ENCODE data around the gene DIS3L2.
"Not testable (repeated sequence)": the region's sequence is repeated elsewhere in the genome, so short reads cannot be mapped to it uniquely, and the experiment has no call there.

Gene DIS3L2

DNA sequence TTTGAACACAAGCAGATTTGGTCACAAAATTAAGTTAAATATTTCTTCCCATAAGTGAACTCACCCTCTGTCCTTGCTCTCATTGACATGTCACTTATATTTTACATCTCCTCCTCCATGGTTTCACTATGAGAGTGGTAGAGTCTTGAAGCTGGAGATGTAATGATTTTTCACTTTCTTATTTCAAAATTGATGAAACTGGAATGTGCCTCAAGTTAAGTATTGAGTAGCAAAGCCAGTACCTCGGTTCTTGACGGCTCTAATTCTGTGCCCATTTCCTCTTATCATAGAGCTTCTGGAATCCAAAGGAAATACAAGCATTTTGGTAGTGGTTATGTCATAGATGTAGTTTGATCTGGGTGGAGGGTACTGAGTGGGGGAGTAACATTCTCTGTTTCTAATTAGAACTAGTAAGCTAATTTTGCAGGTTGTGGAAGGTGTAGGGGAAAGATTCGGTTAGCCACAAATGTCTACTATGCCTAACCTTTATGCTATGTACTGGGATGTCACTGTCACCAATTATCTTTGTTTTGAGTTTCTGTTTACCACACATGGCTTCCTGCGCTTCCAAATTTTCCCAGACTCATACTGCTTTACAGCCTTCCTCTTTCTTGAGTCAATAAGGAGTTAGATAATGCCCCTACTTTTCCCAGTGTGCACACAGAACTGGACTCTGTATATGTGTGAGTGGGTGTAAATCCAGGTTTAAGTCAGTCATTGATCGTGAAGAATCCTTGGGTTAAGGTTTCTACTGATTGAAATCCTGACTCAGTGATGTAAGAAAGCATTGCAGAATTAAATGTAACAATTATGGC is 96.8 kb downstream of the DIS3L2 start:
- DNase-seq (ENCODE audit: low spot score): no peak

DNA sequence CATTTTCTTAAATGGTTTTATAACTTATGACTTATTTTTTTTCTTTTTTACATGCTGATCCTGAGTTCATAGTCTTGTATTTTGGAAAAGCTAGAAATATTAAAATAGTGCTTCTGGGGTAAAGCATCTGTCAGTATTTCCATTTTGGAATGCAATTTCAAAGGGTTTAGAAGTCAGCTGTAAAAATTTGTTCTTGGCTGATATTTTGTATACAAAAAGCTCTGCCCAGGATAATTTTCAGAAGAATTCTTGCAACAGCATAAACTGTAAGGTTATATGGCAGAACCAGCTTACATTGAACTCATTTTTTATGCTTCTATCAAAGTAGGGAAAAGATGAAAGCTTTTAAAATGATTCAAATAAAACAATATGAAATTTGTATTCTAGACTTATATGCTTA is 97.4 kb downstream of the DIS3L2 start:
- DNase-seq (ENCODE audit: low spot score): no peak

DNA sequence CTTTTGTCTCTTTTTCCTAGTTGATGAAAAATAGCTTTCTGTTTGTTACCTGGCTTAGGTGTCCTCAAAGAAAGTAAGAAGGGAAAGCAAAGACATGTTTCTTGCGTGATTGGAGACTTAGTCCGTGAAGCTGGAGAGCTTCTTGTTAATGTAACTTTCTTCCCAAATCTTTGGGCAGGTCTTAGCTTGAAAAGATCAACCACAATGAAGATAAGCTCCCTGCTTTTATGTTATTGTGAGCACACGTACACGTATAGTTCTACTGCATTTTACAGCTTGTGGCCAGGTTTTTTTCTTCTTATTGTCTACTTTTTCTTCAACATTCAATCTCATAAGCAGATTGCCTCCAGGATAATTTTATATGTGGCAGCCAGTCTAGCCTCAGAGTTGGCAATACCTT is 99.8 kb downstream of the DIS3L2 start:
- DNase-seq (ENCODE audit: low spot score): no peak

DNA sequence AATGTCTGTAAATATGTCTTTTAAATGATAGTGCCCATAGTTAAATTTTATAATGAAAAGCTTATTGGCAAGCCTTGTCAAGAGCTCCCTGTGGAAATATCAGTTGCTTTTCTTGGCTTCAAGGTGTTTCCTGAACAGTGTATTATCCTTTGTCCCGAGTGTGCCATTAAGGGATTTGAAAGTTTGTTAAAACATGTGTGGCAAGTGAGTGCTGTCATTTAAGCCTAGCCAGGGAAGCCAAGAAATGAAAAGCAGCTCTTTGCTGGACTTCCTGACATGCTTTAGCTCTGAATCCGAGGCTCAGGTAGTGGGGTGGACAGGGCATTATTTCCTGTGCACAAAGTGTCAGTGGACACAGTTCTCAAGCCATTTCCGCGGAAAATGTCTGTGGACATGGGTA is 111.5 kb downstream of the DIS3L2 start:
- DNase-seq (ENCODE audit: low spot score): no peak

DNA sequence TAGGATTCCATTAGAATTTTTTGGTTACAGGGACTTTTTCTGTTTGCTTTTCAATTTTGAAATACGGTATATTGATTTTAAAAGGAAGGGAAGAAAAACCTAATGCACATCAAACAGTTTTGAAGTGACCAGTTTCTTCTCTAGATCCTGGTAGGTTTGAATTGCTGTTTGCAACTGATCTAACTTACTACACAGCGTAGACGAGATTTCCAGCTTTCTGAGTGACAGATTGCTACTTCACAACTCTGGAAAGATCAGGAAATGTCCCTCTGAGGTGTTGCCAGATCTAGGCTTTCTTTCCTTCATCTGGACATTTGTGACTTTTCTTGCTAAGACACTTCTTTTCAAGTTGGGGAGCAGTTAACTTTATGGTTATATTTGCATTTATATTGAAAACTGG is 112.2 kb downstream of the DIS3L2 start:
- DNase-seq (ENCODE audit: low spot score): no peak

DNA sequence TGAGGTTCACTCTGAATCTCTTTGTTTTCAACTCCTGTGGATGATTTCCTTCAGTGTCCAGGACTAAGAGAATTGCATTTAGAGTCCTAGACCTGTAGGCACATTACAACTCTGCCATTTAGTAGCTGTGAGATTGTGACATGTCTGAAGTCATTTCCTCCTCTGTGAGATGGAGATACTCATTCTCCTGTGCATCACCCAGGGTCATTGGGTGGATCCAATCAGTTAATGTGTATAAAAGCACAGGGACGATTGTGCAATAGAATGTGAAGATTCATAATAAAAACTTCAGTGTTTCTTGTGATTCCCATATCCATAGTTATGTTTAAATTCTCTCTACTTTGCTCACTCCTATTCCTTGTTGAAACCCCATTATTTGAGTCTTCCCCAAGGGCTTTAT is 113.6 kb downstream of the DIS3L2 start:
- DNase-seq (ENCODE audit: low spot score): peak; percentile 83

DNA sequence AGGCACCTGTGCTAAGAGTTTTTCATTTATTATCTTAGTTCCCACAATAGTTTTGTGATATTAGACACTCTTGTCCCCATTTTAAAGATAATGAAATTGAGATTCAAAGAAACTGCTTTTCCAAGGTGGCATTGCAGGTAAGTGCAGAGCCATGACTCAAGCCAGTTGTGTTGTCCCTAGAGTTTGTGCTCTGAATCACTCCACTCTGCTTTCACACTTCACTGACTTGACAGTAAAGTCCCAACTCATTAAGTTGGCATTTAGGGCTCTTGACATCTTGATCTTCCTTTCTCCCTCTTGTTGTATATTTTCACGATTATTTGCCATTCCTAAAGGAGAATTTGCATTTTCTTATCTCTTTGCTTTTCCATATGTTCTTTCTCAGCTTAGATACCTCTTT is 114.3 kb downstream of the DIS3L2 start:
- peak; percentile 86 for DNase-seq (ENCODE audit: low spot score)

DNA sequence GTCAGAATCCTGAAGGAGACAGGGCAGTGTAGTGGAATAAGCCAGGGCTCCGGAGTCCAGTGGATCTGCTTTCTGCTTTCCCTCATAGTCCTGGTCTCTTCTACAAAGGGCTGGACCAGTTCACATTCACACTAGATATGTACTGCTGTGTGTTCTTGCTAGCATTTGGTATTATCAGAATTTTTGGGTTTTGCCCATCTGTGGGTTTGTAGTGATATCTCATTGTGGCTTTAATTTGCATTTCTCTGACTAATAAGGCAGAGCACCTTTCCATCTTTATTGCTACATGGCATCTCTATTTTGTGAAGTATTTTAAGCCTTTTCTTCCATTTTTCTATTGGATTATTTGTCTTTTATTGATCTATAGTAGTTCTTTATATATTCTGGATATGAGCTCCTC is 114.8 kb downstream of the DIS3L2 start:
- DNase-seq (ENCODE audit: low spot score): no peak

DNA sequence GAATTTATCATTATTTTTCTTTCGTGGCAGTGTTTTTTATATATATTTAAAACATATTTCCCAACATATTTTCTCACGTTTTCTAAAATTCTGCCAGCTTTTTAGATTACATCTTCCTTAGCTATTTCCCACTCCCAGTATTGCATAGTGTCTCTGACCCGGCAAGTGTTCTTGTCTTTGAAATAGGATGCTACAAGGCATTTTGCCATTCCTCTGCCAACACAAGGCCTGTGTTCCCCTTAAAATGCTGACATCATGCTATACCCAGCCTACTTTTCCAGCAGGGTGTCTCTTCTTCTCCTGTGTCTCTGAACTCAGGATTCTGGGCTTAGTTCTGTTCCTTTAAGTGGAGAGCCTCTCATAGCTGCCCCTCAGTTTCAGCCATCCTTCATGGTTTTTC is 115.2 kb downstream of the DIS3L2 start:
- no peak for DNase-seq (ENCODE audit: low spot score)

DNA sequence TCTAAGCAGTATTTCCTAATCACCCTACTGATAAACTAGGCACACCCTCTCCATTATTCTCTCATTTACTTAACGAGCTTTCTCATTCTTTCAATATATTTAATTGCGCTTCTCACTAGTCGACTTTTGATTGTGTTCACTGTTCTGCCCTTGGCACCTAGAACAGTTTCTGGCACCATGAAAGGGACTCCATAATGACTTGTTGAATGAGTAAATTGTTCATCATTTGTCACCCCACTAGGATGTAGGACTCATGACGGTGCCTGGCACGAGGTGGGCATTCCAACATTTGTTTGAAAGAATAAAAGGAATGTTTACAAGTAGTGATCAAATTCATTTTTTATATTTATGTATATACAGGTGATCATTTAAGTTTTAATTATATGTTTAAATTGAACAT is 123.7 kb downstream of the DIS3L2 start:
- DNase-seq (ENCODE audit: low spot score): no peak

DNA sequence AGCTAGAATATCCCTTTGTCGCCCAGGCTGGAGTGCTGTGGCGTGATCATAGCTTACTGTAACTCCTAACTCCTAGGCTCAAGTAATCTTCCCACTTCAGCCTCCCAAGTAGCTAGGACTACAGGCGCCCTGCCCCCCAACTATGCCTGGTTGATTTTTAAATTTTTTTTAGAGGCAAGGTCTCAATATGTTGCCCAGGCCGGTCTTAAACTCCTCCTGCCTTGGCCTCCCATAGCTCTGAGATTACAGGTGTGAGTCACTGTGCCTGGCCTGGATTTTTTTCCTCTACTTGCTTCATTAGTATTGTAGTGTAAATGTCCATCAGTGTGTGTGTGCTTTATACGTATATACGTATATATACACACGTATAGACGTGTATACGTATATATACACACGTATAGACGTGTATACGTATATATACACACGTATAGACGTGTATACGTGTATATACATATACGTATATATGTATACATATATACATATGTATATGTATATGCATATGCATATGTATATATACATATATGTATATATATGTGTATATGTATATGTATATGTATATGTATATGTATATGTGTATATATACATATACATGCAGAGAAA is 124.4 kb downstream of the DIS3L2 start:
- DNase-seq (ENCODE audit: low spot score): peak; percentile 57

DNA sequence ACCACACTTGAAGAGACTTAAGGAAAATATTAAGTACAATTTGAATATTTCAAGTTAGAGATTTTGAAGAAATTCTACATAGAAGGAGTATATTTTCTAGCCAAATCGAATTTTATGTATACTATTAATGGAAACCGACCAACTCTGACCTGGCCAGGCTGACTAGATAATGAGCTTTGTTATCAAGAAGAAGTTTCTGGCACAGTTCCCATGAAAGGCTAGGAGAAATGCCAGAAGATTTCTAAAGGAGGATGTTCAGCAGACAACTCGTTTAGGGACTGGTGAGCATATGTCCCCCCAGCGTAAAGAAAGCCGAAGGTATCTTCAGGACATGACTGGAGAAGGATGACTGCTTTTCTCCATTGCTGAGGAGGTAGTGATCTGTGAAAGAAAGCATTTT is 127.3 kb downstream of the DIS3L2 start:
- DNase-seq (ENCODE audit: low spot score): peak; percentile 26

DNA sequence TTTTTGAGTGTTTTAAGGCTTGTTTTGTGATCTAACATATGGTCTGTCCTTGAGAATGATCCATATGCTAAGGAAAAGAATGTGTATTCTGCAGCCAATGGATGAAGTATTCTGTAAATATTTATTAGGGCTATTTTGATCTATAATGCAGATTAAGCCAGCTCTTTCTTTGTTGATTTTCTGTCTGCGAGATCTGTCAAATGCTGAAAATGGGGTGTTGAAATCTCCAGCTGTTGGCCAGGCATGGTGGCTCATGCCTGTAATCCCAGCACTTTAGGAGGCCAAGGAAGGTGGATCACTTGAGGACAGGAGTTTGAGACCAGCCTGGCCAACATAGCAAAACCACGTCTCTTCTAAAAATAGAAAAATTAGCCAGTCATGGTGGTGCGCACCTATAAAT is 132.7 kb downstream of the DIS3L2 start:
- DNase-seq (ENCODE audit: low spot score): no peak

DNA sequence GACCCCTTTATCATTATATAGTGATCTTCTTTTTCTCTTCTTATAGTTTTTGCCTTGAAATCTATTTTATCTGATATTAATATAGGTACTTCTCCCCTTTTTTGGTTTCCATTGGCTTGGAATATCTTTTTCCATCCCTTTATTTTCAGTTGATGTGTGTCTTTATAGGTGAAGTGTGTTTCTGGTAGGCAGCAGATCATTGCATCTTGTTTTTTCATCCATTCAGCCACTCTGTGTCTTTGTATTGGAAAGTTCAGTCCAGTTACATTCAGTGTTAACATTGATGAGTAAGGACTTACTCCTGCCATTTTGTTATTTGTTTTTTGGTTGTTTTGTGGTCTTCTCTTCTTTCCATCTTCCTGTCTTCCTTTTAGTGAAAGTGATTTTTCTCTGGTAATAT is 133.4 kb downstream of the DIS3L2 start:
- no peak for DNase-seq (ENCODE audit: low spot score)

DNA sequence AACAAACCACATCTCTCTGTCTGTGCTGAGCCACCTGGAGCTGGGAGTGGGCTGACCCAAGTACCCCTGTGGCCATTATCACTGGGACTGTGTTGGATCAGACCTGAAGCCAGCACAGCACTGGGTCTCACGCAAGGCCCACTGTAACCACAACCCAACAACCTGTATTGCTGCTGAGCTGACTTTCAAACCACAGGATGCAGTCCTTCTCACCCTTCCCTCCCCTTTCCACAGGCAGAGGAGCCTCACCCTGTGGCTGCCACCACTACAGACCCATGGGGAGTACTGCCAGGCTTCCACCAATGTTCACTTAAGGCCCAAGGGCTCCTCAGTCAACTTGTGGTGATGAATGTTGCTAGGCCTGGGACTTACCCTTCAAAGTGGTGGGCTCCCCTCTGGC is 135.7 kb downstream of the DIS3L2 start:
- no peak for DNase-seq (ENCODE audit: low spot score)

DNA sequence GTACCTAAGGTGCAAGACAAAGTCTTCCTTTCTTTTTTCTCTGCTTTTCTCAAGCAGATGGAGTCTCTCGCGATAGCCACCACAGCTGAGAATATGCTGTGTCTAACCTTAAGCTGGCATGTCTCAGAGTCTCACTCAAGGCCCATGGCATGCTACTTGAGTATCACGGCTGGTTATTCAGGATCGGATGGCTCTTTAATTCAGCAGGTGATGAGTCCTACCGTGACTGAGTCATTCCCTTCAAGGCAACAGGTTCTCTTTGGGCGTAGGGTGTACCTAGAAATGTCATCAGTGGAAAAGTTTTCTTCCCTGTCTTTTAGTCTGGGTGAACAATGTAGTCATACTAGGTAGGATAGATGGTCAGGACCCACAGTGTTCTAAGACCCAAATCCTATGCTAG is 136.2 kb downstream of the DIS3L2 start:
- DNase-seq (ENCODE audit: low spot score): no peak

DNA sequence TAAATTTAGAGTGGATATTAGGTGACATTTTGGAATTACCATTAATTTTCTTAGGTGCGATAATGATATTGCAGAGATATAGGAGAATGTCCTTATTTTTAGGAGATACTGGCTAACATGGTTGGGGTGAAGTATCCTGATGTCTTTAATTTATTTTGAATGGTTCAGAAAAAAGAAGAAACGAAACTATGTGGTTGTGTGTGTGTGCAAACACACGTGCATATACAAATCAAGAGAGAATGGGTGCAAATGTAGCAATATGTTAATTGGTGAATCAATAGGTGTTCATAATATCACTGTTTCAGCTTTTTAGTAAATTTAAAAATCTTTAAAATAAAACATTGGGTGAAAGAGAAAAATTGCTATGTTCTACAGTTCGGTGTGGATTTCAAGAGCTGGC is 140.9 kb downstream of the DIS3L2 start:
- no peak for DNase-seq (ENCODE audit: low spot score)

DNA sequence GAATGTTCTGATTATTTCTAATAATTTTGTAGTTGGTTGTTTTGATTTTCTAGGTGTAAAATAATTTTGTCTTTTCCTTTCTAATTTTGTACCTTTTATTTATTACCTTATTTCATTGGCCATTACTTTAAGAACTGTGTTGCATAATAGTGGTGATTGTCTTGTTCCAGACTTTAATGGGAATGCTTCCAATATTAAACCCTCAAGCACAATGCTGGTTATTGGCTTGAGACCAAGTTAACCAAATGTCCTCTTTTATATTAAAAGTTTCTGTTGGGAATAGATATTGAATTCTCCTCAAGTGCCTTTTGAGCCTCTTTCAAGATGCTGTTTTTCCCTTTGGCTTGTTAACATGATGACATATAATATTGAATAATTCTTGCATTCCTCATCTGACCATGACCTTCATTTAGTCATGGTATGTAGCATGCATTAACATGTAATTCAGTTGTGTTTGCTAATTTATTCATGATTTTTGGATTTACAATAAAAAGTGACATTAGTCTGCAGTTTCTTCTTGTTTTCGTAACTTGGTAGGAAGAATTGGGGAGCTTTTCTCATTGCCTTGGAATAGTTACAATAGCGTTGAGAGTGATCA is 141.7 kb downstream of the DIS3L2 start:
- no peak for DNase-seq (ENCODE audit: low spot score)

DNA sequence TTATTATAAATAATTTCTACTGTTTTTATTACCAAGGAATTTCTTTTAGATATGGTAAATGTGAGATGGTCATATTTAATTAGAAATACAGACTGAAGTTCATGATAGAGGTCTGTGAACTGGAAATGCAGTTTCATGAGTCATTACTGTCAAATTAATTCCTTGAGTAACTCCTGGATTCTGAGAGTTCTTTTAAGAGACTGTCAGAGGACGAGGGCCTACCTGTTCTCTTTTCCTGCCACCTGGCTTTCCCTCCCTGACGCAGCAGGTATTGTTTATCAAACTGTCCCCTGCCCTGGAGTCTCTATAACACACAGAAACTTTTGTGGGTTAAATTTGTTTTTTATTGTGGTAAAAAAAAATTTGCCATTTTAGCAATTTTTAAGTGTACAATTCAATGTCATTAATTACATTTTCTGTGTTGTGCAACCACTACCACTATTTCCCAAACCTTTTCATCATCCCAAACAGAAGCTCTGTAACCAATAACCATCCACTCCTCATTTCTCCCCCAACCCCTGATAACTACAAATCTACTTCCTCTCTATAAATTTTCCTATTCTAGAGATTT is 142.6 kb downstream of the DIS3L2 start:
- peak; percentile 42 for DNase-seq (ENCODE audit: low spot score)

DNA sequence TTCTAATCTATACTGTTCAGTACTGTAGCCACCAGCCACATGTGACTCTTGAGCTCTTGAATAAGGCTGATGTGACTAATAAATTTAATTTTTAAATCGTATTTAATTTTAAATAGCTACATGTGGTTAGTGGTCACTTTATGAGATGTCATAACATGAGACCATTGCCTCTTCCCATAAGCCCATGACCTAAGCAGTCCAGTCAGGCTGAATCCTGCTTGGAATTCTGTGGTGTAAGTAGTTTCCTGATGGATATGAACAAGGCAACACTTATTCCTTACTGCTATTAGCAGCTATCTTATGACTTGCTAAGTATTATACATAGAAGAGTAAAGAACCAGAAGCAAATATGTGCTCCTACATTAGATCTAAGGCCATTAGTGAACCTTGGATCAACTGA is 150.0 kb downstream of the DIS3L2 start:
- no peak for DNase-seq (ENCODE audit: low spot score)

DNA sequence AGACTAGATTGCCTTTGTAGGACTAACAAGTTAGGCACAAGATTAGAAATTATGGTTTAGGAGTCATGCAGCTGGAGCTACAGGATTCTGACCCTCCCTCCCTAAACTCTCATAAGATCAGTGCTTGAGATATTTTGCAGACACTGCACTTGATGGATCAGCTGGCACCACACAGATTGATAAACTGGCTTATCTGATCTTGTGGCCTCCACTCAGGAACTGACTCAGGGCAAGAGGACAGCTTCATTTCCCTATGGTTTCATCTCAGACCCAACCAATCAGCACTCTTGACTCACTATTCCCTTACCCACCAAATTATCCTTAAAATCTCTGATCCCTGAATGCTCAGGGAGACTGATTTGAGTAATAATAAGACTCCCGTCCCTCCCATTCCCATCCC is 152.3 kb downstream of the DIS3L2 start:
- no peak for DNase-seq (ENCODE audit: low spot score)

DNA sequence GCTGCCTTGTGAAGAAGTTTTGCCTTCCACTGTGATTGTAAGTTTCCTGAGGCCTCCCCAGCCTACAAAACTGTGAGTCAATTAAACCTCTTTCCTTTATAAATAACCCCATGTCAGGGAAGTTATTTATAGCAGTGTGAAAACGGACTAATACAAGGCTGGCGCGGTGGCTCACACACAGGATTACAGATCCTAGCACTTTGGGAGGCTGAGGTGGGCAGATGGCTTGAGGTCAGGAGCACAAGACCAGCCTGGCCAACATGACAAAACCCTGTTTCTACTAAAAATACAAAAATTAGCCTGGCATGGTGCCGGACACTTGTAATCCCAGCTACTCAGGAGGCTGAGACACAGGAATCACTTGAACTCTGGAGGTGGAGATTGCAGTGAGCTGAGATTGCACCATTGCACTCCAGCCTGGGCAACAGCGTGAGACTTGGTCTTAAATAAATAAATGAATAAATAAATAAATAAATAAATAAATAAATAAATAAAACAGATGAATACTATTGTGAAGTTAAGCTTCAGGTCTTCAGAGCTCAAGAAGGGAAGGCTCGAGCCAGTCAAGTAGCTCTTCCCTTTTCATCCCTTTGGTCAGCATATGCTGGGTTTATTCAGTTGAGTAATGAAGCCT is 154.3 kb downstream of the DIS3L2 start:
- DNase-seq (ENCODE audit: low spot score): not testable (repeated sequence)

DNA sequence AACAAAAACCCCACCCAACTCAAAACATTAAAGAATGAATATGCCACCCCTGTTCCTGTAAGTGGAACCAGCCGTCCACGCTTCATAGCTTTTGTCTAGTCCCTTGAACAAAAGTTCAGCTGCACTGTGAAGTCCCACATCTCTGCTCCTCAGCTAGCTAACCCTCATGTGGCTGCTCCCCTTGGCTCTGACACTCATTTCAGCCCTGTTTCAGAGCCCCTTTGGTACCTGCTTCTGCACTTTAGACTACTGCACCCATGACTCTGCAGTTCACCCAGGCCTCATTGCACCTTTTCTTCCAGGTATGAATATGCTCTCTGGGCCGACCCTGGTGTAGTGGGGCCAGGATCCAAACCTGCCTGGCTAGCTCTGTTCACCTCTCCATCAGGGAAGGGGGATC is 155.3 kb downstream of the DIS3L2 start:
- no peak for DNase-seq (ENCODE audit: low spot score)
